CD4-positive, CD25-positive, alpha-beta regulatory T cell (primary cell): Measurements from ENCODE around the gene OGFR. TPM values are rescaled to one million over a fixed set of nuclear protein-coding genes. Genes with fewer than 3 reads are reported as not detected.
A peak's percentile ranks its signal among the peaks of the same experiment; 100 is the strongest.

Source experiments
- ATAC-seq, 2 donors: fragments of 150-1000 bp; cut with Tn5 transposase; one replicate each; pipeline ENCODE4 v1.10.0; 2021; ENCODE audit warnings: low read depth in 2 of 2, moderate number of reproducible peaks in 2 of 2, moderate library complexity in 1 of 2
- DNase-seq, 3 donors: peaks; one replicate each; pipeline versions ENCODE4 v3.0.0 to v3.0.0-alpha.2; 2012 to 2022; ENCODE audit warnings: mixed read lengths in 1 of 3
- H3K27ac ChIP-seq: one replicate; pipeline ENCODE4 v1.7.0; 2013; ENCODE audit warnings: mild to moderate bottlenecking, low read length; ENCODE audit not compliant: insufficient read depth, poor library complexity, severe bottlenecking
- H3K27me3 ChIP-seq: one replicate; pipeline ENCODE4 v1.7.0; 2013; ENCODE audit warnings: low read length; ENCODE audit not compliant: control insufficient read depth, insufficient read depth
- H3K36me3 ChIP-seq: one replicate; pipeline ENCODE4 v1.7.0; 2013; ENCODE audit warnings: mild to moderate bottlenecking, low read length, moderate library complexity; ENCODE audit not compliant: control insufficient read depth, insufficient read depth
- H3K4me1 ChIP-seq: 2 replicates; pipeline ENCODE4 v1.7.0; 2013; ENCODE audit warnings: mild to moderate bottlenecking, low read length; ENCODE audit not compliant: insufficient read depth, control insufficient read depth, poor library complexity, severe bottlenecking
- H3K4me3 ChIP-seq: one replicate; pipeline ENCODE4 v1.7.0; 2013; ENCODE audit warnings: low read depth, mild to moderate bottlenecking, low read length, moderate library complexity
- H3K9me3 ChIP-seq, 2 experiments: 1 replicate in 1 of 2; 2 replicates in 1 of 2; pipeline ENCODE4 v1.7.0; 2013; ENCODE audit warnings: low read length in 2 of 2, mild to moderate bottlenecking in 1 of 2, moderate library complexity in 1 of 2; ENCODE audit not compliant: control insufficient read depth in 2 of 2
- H3K27ac Mint-ChIP-seq, 3 donors: one replicate each; pipeline ENCODE4 v1.8.0; 2020 to 2022; ENCODE audit warnings: mild to moderate bottlenecking in 3 of 3, mixed read lengths in 3 of 3, moderate library complexity in 2 of 3
- H3K27me3 Mint-ChIP-seq: one replicate; pipeline ENCODE4 v1.8.0; 2022; ENCODE audit warnings: mild to moderate bottlenecking, mixed read lengths
- H3K36me3 Mint-ChIP-seq: one replicate; pipeline ENCODE4 v1.8.0; 2020; ENCODE audit warnings: mixed read lengths
- H3K4me1 Mint-ChIP-seq, 4 donors: one replicate each; pipeline ENCODE4 v1.8.0; 2020 to 2022; ENCODE audit warnings: mixed read lengths in 4 of 4, mild to moderate bottlenecking in 1 of 4
- H3K4me3 Mint-ChIP-seq, 4 donors: one replicate each; pipeline ENCODE4 v1.8.0; 2020 to 2022; ENCODE audit warnings: mild to moderate bottlenecking in 4 of 4, mixed read lengths in 4 of 4, moderate library complexity in 3 of 4
- H3K9me3 Mint-ChIP-seq, 7 donors: one replicate each; pipeline ENCODE4 v1.8.0; 2020 to 2022; ENCODE audit warnings: mixed read lengths in 7 of 7, mild to moderate bottlenecking in 3 of 7, moderate library complexity in 2 of 7
- polyA plus RNA-seq, 4 donors: library from polyadenylated mRNA; unstranded; fragments of 300-500 nt; fragmentation: Illumina TruSeq; gene quantifications; one replicate each; pipeline ENCODE4 v1.2.3, GENCODE V29; 2021
- total RNA-seq: library from RNA; stranded (reverse); gene quantifications from one replicate; pipeline ENCODE4 v1.2.3, GENCODE V29; 2022

The OGFR gene
- total and polyA plus RNA-seq, 5 donors from 2014 or later: 41.5 to 61.1 (median 42.2) TPM

DNA sequence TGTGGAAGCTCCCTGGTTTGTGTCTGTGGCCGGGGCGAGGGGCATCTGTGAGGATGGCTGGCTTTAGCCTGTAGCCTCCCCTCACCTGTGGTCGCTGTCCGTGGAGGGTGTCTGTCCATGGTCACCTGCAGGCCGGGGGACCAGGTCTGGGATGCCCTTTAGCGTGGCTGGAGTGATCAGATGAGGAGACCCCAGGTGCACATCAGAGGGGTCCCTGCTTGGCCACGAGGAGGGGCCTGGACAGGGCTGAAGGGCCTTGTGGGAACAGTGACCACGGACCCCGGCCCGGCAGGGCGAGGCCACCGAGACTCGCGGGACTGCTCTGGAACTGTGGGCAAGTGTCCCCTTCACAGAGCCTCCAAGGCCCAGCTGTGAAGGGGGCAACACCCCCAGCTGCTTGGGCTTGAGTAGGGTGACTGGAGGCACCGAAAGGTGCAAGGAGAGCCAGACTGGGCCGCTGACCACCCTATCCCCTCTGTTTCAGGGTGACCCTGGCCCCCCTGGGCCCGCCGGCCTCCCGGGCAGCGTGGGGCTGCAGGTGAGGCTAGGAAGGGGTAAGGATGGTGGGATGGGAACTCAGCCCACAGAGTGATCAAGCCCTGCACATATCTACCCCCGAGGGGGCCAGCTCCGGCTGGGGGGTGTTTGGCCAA lies 20.8 kb downstream of the OGFR start:
- no peaks in the 10 kb centered on the region for H3K9me3 ChIP-seq
- H3K4me3 Mint-ChIP-seq: peak overlapping the region in 1 of 4 donors; percentile 54
- peaks cover 8% of the 10 kb centered on the region for H3K4me1 ChIP-seq
- H3K9me3 Mint-ChIP-seq: no peaks in the 10 kb centered on the region
- no peaks in the 10 kb centered on the region for H3K36me3 ChIP-seq
- H3K27ac Mint-ChIP-seq: no peak overlapping the region
- H3K4me3 ChIP-seq: no peak overlapping the region
- peaks cover 0 to 2% (median 0%) of the 10 kb centered on the region in 4 donors for H3K4me1 Mint-ChIP-seq
- ATAC-seq (no peak), DNase-seq (no peak)
- H3K36me3 Mint-ChIP-seq: no peaks in the 10 kb centered on the region
- H3K27me3 Mint-ChIP-seq: no peaks in the 10 kb centered on the region
- H3K27me3 ChIP-seq: no peaks in the 10 kb centered on the region
- H3K27ac ChIP-seq: no peak overlapping the region

DNA sequence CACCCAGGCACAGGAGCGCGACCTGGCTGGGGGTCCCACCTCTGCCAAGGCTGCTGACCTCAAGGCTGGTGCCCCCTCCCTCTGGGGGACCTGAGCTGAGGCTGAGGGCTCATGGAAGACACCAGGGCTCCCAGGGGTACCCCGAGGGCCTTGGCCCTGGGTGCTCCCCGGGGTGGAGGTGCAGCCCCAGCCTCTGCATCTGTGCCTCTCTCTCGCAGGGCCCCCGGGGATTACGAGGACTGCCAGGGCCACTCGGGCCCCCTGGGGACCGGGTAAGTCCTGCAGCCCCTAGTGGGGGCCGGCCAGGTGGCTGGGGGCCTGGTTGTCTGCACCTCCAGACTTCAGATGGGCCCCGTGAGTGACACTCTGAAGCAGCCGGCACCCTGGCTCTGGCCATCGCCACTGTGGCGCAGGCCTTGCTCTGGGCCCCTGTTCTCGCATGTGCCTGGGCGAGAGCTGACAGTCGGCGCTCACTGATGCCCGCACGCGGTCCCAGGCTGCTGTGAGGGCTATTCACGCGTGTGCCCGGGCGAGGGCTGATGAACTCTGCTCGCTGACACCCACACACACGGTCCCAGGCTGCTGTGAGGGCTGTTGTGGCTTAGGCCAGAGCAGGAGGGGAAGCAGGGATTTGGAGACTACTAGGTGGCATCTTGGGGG lies 21.5 kb downstream of the OGFR start:
- H3K9me3 Mint-ChIP-seq: no peaks in the 10 kb centered on the region
- no peaks in the 10 kb centered on the region for H3K36me3 Mint-ChIP-seq
- Histone ChIP-seq H3K27ac (no peak overlapping the region), H3K9me3 (no peaks in the 10 kb centered on the region), H3K4me1 (peaks cover 8% of the 10 kb centered on the region), H3K27me3 (no peaks in the 10 kb centered on the region), H3K4me3 (no peak overlapping the region), H3K36me3 (no peaks in the 10 kb centered on the region)
- H3K27ac Mint-ChIP-seq: no peak overlapping the region
- peak overlapping the region in 1 of 4 donors; percentile 54 for H3K4me3 Mint-ChIP-seq
- no peak for ATAC-seq
- H3K27me3 Mint-ChIP-seq: no peaks in the 10 kb centered on the region
- DNase-seq: no peak
- peaks cover 0 to 2% (median 0%) of the 10 kb centered on the region in 4 donors for H3K4me1 Mint-ChIP-seq

- no peak overlapping the region for H3K4me3 ChIP-seq
- H3K27me3 ChIP-seq: no peaks in the 10 kb centered on the region
- no peaks in the 10 kb centered on the region for H3K36me3 ChIP-seq
- Mint-ChIP-seq H3K4me3 (no peak overlapping the region), H3K4me1 (peaks cover 0 to 4% (median 0%) of the 10 kb centered on the region in 4 donors), H3K36me3 (no peaks in the 10 kb centered on the region), H3K27me3 (no peaks in the 10 kb centered on the region), H3K9me3 (no peaks in the 10 kb centered on the region), H3K27ac (no peak overlapping the region)
- peaks cover 8% of the 10 kb centered on the region for H3K4me1 ChIP-seq
- no peak for DNase-seq
- ATAC-seq: no peak
- no peak overlapping the region for H3K27ac ChIP-seq
- no peaks in the 10 kb centered on the region for H3K9me3 ChIP-seq
Observed at GRCh38 chr20:62826646-62827310, 22.1 kb downstream of the OGFR start.

GRCh38 chr20:62827311-62828038 lies 22.8 kb downstream of the OGFR start:
- Mint-ChIP-seq H3K27me3 (peaks cover 5% of the 10 kb centered on the region), H3K27ac (no peak overlapping the region), H3K9me3 (no peaks in the 10 kb centered on the region), H3K4me1 (peaks cover 0 to 5% (median 0%) of the 10 kb centered on the region in 4 donors), H3K4me3 (no peak overlapping the region), H3K36me3 (no peaks in the 10 kb centered on the region)
- Histone ChIP-seq H3K4me1 (peaks cover 8% of the 10 kb centered on the region), H3K36me3 (no peaks in the 10 kb centered on the region), H3K27me3 (no peaks in the 10 kb centered on the region), H3K4me3 (no peak overlapping the region), H3K9me3 (no peaks in the 10 kb centered on the region), H3K27ac (no peak overlapping the region)
- ATAC-seq (no peak), DNase-seq (no peak)

DNA sequence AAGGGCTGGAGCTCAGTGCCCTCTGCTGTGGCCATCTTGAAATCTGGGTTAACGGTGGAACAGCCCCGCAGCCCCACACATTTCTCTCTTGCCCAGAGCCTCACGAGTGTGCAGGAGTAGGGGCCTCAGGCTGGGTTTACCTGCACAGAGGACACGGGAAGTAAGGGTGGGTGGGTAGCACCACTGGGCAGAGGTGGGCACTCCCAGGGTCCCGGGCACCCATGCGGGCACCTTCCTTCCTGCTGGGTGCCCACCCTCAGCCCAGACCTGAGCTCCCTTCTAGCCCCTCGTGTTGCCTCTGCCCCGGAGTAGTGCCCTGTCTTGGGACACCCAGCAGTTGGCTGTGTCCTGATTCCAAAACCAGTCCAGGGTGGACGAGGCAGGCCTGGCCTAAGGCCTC lies 23.4 kb downstream of the OGFR start:
- ATAC-seq: no peak
- Histone ChIP-seq H3K27ac (no peak overlapping the region), H3K4me1 (peaks cover 8% of the 10 kb centered on the region), H3K36me3 (no peaks in the 10 kb centered on the region), H3K9me3 (no peaks in the 10 kb centered on the region), H3K27me3 (no peaks in the 10 kb centered on the region), H3K4me3 (no peak overlapping the region)
- Mint-ChIP-seq H3K9me3 (no peaks in the 10 kb centered on the region), H3K4me1 (peaks cover 0 to 7% (median 0%) of the 10 kb centered on the region in 4 donors), H3K27ac (no peak overlapping the region), H3K4me3 (no peak overlapping the region), H3K36me3 (no peaks in the 10 kb centered on the region), H3K27me3 (peaks cover 5% of the 10 kb centered on the region)
- no peak for DNase-seq

DNA sequence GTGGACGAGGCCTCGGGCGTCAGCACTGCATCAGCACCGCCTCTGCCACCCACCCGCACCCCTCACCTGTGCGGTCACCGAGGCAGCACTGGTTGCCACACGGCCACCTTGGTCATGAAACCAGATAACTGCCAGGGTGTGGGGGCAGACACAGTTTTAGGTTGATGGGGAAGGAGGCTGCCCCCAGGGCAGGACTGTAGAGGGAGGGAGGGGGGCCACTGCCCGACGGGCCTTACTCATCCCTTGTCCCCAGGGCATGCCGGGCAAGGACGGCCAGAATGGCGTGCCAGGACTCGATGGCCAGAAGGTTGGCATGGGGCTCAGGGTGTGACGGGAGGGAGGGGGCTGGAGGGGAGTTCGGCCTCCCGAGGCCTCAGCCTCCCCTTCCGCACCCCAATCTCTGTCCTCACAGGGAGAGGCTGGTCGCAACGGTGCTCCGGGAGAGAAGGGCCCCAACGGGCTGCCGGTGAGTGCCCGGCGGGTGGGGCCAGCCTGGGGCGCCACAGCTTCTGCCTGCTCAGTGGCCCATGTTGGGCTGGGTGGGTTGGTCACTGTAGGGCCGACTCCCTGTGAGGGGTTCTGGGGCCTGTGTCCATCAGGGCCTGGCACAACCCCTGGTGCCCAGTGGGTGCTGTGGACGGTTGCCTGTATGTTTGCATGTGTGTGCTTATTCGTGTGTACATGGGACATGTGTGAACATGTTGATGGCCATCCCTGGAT lies 24.0 kb downstream of the OGFR start:
- Histone ChIP-seq H3K9me3 (no peaks in the 10 kb centered on the region), H3K27me3 (no peaks in the 10 kb centered on the region), H3K4me3 (no peak overlapping the region), H3K4me1 (peaks cover 8% of the 10 kb centered on the region), H3K36me3 (no peaks in the 10 kb centered on the region), H3K27ac (no peak overlapping the region)
- Mint-ChIP-seq H3K4me3 (no peak overlapping the region), H3K27me3 (peaks cover 5% of the 10 kb centered on the region), H3K9me3 (no peaks in the 10 kb centered on the region), H3K4me1 (peaks cover 0 to 7% (median 0%) of the 10 kb centered on the region in 4 donors), H3K27ac (no peak overlapping the region), H3K36me3 (no peaks in the 10 kb centered on the region)
- ATAC-seq (no peak), DNase-seq (no peak)
